ENCODE results near the gene LMF1. TPM values are rescaled to one million over a fixed set of nuclear protein-coding genes. Genes with fewer than 3 reads are reported as not detected.

Gene LMF1
- total and polyA plus RNA-seq, 2 of the 13 experiments (the other 11 are each of a cell fraction or from before 2014, with no cell fraction given): 6.8 to 8.5 TPM

DNA sequence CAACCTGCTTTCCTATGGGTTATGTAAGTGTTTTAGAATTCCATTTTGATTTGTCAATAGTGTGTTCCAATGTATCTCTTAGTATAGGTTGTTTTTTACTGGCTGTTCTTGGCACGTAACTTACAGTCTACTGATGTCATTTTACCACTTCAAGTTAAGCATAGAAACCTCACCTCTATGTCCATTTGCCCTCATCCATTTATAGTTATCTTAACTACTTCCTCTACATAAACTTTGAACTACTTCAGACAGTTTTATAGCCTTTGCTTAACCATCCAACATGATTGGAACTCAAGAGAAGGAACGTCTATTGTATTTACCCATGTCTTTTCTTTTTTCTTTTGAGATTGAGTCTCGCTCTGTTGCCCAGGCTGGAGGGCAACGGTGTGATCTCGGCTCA lies 105.8 kb downstream of the LMF1 start:
- ChIA-PET POLR2A (no interaction called here), CTCF (ENCODE audit: low intra/inter-chr PET ratio, low total read pairs) (no interaction called here)
- H3K27ac ChIP-seq (ENCODE audit: extremely low read length, insufficient read depth, low read length): no peak overlapping the region
- intact Hi-C loops (cut with micrococcal nuclease; ENCODE audit: unreplicated experiment): no loop called here
- no peak for DNase-seq (ENCODE audit: low spot score)
- no peaks in the 10 kb centered on the region for H3K9me3 ChIP-seq (ENCODE audit: low read length)
- no peaks in the 10 kb centered on the region for H3K36me3 ChIP-seq (replicated peaks in 1 of 2; ENCODE audit: control insufficient read depth in 1 of 2, insufficient read depth in 2 of 2, low read length in 2 of 2)
- H3K4me2 ChIP-seq (ENCODE audit: low read depth, low read length): no peak overlapping the region
- H3K79me2 ChIP-seq (ENCODE audit: insufficient read depth, low read length): no peaks in the 10 kb centered on the region
- H3K9ac ChIP-seq (ENCODE audit: insufficient read depth, low read depth, low read length): no peak overlapping the region
- H3K27me3 ChIP-seq (ENCODE audit: control insufficient read depth in 1 of 2, insufficient read depth in 2 of 2, low read length in 2 of 2): no peaks in the 10 kb centered on the region
- 39% methylated on average over 5 of the region's 5 CpGs for WGBS (ENCODE audit: low lambda C conversion rate)
- no peak for FAIRE-seq
- no peaks in the 10 kb centered on the region for H3K4me1 ChIP-seq (ENCODE audit: insufficient read depth, low read length)
- no peak overlapping the region for H2AFZ ChIP-seq (ENCODE audit: low read length)
- ATAC-seq: no peak
- no TSS peak for BruUV-seq (replicated peaks)
- TF ChIP-seq ATAD3A (CRISPR knock-in tag; IDR thresholded peaks at IDR 0.05): no peak
- no peak for TF ChIP-seq SYNCRIP (IDR thresholded peaks at IDR 0.05; ENCODE audit: insufficient read depth, low read depth, low read length)
- TF ChIP-seq KAT2B (IDR thresholded peaks at IDR 0.05; ENCODE audit: borderline replicate concordance, low read depth, low read length): no peak
- TF ChIP-seq ZFP62 (CRISPR knock-in tag; IDR thresholded peaks at IDR 0.05): no peak
- TF ChIP-seq ATF7-NPFF (CRISPR knock-in tag; IDR thresholded peaks at IDR 0.05; ENCODE audit: low read depth): no peak
- TF ChIP-seq, protein P1, sequence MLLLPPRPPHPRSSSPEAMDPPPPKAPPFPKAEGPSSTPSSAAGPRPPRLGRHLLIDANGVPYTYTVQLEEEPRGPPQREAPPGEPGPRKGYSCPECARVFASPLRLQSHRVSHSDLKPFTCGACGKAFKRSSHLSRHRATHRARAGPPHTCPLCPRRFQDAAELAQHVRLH (CRISPR knock-in tag; IDR thresholded peaks at IDR 0.05; ENCODE audit: borderline replicate concordance, low read depth): no peak
- no peak for TF ChIP-seq HDAC6 (IDR thresholded peaks at IDR 0.05; ENCODE audit: low read depth, low read length)
- TF ChIP-seq, protein P2, sequence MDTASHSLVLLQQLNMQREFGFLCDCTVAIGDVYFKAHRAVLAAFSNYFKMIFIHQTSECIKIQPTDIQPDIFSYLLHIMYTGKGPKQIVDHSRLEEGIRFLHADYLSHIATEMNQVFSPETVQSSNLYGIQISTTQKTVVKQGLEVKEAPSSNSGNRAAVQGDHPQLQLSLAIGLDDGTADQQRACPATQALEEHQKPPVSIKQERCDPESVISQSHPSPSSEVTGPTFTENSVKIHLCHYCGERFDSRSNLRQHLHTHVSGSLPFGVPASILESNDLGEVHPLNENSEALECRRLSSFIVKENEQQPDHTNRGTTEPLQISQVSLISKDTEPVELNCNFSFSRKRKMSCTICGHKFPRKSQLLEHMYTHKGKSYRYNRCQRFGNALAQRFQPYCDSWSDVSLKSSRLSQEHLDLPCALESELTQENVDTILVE (CRISPR knock-in tag; IDR thresholded peaks at IDR 0.05): no peak
- TF ChIP-seq ZFP36L2 (CRISPR knock-in tag; IDR thresholded peaks at IDR 0.05): no peak
- TF ChIP-seq, protein P3, sequence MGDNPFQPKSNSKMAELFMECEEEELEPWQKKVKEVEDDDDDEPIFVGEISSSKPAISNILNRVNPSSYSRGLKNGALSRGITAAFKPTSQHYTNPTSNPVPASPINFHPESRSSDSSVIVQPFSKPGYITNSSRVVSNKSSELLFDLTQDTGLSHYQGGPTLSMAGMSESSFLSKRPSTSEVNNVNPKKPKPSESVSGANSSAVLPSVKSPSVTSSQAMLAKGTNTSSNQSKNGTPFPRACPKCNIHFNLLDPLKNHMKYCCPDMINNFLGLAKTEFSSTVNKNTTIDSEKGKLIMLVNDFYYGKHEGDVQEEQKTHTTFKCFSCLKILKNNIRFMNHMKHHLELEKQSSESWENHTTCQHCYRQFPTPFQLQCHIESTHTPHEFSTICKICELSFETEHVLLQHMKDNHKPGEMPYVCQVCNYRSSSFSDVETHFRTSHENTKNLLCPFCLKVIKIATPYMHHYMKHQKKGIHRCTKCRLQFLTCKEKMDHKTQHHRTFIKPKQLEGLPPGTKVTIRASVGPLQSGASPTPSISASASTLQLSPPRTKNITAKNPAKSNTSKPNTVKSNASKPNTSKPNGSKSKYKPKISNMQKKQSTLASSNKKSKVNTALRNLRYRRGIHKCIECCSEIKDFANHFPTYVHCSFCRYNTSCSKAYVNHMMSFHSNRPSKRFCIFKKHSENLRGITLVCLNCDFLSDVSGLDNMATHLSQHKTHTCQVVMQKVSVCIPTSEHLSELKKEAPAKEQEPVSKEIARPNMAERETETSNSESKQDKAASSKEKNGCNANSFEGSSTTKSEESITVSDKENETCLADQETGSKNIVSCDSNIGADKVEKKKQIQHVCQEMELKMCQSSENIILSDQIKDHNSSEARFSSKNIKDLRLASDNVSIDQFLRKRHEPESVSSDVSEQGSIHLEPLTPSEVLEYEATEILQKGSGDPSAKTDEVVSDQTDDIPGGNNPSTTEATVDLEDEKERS (CRISPR knock-in tag; IDR thresholded peaks at IDR 0.05): no peak
- no peaks in the 10 kb centered on the region for H4K20me1 ChIP-seq (ENCODE audit: insufficient read depth, low read length)
- in situ Hi-C loops (cut with HindIII; ENCODE audit: extremely low pct_ligation_motif_present, low pct_unique_long_range_greater_than_20kb): no loop called here
- no peak overlapping the region for H3K4me3 ChIP-seq (replicated peaks in 1 of 3; ENCODE audit: insufficient read depth in 1 of 3, low read depth in 2 of 3, low read length in 3 of 3)

Data from HepG2 (cell line).